Measurements from ENCODE around the gene RBM28. TPM values are rescaled to one million over a fixed set of nuclear protein-coding genes. Genes with fewer than 3 reads are reported as not detected.

The RBM28 gene
- total and polyA plus RNA-seq, 10 of the 15 experiments (the other 5 are each of a cell fraction or from before 2014, with no cell fraction given) = 14.3 to 50.4 (median 32.8) TPM

GRCh38 chr7:128343554-128344430, at the start of gene RBM28 (continued):
- TF ChIP-seq ZBTB11 (CRISPR knock-in tag; IDR thresholded peaks at IDR 0.05) (peak; percentile 94), MEF2B (IDR thresholded peaks at IDR 0.05; ENCODE audit: partially characterized antibody, poor library complexity, severe bottlenecking) (no peak), NRF1 (conservative IDR thresholded peaks at IDR 0.05; ENCODE audit: low read depth, low read length) (no peak), ZNF687 (IDR thresholded peaks at IDR 0.05) (peak; percentile 83), ZNF384 (IDR thresholded peaks at IDR 0.05; ENCODE audit: borderline replicate concordance, low read depth, low read length) (peak; percentile 52; the same call in 1 of the 2 replicates), NKRF (conservative IDR thresholded peaks at IDR 0.05) (peak; percentile 92), BCL11A (IDR thresholded peaks at IDR 0.05; ENCODE audit: low read depth, low read length) (no peak), MLLT1 (IDR thresholded peaks at IDR 0.05) (peak; percentile 68), CBX3 (IDR thresholded peaks at IDR 0.05; ENCODE audit: borderline replicate concordance, low read depth) (no peak), WRNIP1 (IDR thresholded peaks at IDR 0.05; ENCODE audit: borderline replicate concordance, low read depth, low read length) (no peak), FOS (IDR thresholded peaks at IDR 0.05; ENCODE audit: borderline replicate concordance, extremely low read depth, insufficient read length) (no peak), NR2C2 (IDR thresholded peaks at IDR 0.05; ENCODE audit: borderline replicate concordance, control insufficient read depth, insufficient read length, low read depth) (no peak), EGR1 (IDR thresholded peaks at IDR 0.05; ENCODE audit: borderline replicate concordance in 1 of 2, low read depth in 2 of 2, low read length in 2 of 2) (peak in 1 of 2 experiments; percentile 50; a peak in 1 of 3 replicates), CREM (IDR thresholded peaks at IDR 0.05; ENCODE audit: low read depth) (peak; percentile 70; the same call in 1 of the 2 replicates), RAD21 (IDR thresholded peaks at IDR 0.05; ENCODE audit: insufficient read depth, low read depth, low read length) (no peak), KLF5 (IDR thresholded peaks at IDR 0.05; ENCODE audit: partially characterized antibody) (peak; percentile 92), SREBF2 (IDR thresholded peaks at IDR 0.05; ENCODE audit: low read length) (no peak)
